Measurements from ENCODE around the gene TBC1D17.

TBC1D17 gene

DNA sequence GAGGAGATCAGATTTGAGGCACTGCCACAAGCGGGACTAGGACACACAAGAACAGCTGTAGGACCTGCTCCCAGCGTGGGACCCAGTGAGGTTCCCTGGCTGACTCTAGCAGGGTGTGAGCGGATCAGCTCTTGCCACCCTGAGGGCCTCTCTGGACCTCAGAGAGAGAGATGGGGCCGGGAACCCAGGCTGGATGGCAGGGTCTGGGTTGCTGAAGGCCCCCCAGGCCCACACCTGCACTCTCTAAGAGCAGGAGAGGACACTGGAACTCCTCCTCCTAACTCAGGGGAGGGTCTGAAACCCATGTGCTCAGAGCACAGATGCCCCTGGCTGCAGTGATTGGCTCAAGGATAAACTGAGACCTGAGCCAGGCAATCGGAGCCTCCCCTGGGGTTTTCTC is 32.7 kb downstream of the TBC1D17 start:
- Histone ChIP-seq H3K9me3 (ENCODE audit: low read length) (no peaks in the 10 kb centered on the region), H3K27me3 (ENCODE audit: insufficient read depth, low read length) (no peaks in the 10 kb centered on the region), H3K4me1 (ENCODE audit: insufficient read depth, low read length, severe bottlenecking) (peaks cover 84% of the 10 kb centered on the region), H4K20me1 (ENCODE audit: insufficient read depth, low read length) (no peaks in the 10 kb centered on the region), H3K36me3 (ENCODE audit: insufficient read depth, low read length) (peaks cover 89% of the 10 kb centered on the region), H2AFZ (ENCODE audit: low read length) (no peak overlapping the region), H3K79me2 (ENCODE audit: insufficient read depth, low read length) (no peaks in the 10 kb centered on the region), H3K4me2 (ENCODE audit: low read length) (peak overlapping the region; percentile 49; the same call in 1 of the 2 replicates), H3K9me2 (ENCODE audit: low read depth, low read length) (no peaks in the 10 kb centered on the region), H3K9ac (ENCODE audit: low read length) (peak overlapping the region; percentile 54), H3K27ac (ENCODE audit: low read depth, low read length, poor library complexity, severe bottlenecking) (peak overlapping the region; percentile 95), H3F3A (ENCODE audit: insufficient read depth, low read length) (no peaks in the 10 kb centered on the region), H3K4me3 (ENCODE audit: low read depth, low read length, poor library complexity, severe bottlenecking) (peak overlapping the region; percentile 30)
- TF ChIP-seq EZH2 (IDR thresholded peaks at IDR 0.05; ENCODE audit: borderline replicate concordance, low read length) = no peak
- TF ChIP-seq, protein P1, sequence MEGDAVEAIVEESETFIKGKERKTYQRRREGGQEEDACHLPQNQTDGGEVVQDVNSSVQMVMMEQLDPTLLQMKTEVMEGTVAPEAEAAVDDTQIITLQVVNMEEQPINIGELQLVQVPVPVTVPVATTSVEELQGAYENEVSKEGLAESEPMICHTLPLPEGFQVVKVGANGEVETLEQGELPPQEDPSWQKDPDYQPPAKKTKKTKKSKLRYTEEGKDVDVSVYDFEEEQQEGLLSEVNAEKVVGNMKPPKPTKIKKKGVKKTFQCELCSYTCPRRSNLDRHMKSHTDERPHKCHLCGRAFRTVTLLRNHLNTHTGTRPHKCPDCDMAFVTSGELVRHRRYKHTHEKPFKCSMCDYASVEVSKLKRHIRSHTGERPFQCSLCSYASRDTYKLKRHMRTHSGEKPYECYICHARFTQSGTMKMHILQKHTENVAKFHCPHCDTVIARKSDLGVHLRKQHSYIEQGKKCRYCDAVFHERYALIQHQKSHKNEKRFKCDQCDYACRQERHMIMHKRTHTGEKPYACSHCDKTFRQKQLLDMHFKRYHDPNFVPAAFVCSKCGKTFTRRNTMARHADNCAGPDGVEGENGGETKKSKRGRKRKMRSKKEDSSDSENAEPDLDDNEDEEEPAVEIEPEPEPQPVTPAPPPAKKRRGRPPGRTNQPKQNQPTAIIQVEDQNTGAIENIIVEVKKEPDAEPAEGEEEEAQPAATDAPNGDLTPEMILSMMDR (IDR thresholded peaks at IDR 0.05; ENCODE audit: low read length) = no peak

DNA sequence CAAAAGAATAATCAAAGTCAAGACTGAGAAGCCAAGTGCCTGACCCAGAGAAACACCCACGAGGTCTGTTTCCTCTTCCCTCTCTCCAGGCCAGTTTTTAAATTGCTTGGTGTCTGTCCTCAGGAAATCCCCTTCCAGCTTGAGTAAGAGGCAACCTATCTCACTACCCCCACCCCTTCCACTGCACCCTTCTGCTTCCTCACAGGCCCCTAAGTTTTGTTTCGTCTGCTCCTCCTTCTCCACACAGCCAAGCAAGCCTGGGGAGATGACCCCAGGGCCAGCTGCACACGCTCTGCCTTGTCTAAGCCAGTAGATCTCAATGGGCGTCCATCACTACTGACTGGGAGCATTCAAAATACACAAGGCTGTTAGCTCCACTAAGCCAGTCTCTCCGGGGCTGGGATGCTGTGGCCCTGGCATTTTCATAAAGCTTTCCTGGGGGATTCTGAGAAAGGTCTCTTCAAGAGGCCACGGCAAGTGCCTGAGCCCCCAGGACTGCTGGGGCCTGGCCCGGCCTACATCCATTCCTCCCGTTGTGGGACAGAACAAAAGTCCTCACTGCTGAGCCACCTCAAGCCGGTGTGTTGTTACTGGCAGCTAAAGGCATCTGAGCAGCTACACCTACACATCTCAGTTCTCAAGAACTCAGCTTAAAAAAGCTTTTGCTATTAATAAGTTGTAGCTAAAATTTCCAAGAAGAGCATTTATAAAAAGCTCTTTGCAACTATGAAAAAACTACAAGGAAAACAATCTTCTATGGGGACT is 34.1 kb downstream of the TBC1D17 start:
- H3K27ac ChIP-seq (ENCODE audit: low read depth, low read length, poor library complexity, severe bottlenecking) = peak overlapping the region; percentile 95
- peak overlapping the region; percentile 20; the same call in 1 of the 2 replicates for H3K9ac ChIP-seq (ENCODE audit: low read length)
- H3K9me3 ChIP-seq (ENCODE audit: low read length) = no peaks in the 10 kb centered on the region
- peaks cover 91% of the 10 kb centered on the region for H3K36me3 ChIP-seq (ENCODE audit: insufficient read depth, low read length)
- peak overlapping the region; percentile 27; the same call in 1 of the 2 replicates for H3K4me2 ChIP-seq (ENCODE audit: low read length)
- H3K27me3 ChIP-seq (ENCODE audit: insufficient read depth, low read length) = no peaks in the 10 kb centered on the region
- H3K4me3 ChIP-seq (ENCODE audit: low read depth, low read length, poor library complexity, severe bottlenecking) = no peak overlapping the region
- H4K20me1 ChIP-seq (ENCODE audit: insufficient read depth, low read length) = no peaks in the 10 kb centered on the region
- H3F3A ChIP-seq (ENCODE audit: insufficient read depth, low read length) = no peaks in the 10 kb centered on the region
- TF ChIP-seq EZH2 (IDR thresholded peaks at IDR 0.05; ENCODE audit: borderline replicate concordance, low read length) = no peak
- peaks cover 75% of the 10 kb centered on the region for H3K4me1 ChIP-seq (ENCODE audit: insufficient read depth, low read length, severe bottlenecking)
- no peaks in the 10 kb centered on the region for H3K9me2 ChIP-seq (ENCODE audit: low read depth, low read length)
- H3K79me2 ChIP-seq (ENCODE audit: insufficient read depth, low read length) = no peaks in the 10 kb centered on the region
- no peak overlapping the region for H2AFZ ChIP-seq (ENCODE audit: low read length)

DNA sequence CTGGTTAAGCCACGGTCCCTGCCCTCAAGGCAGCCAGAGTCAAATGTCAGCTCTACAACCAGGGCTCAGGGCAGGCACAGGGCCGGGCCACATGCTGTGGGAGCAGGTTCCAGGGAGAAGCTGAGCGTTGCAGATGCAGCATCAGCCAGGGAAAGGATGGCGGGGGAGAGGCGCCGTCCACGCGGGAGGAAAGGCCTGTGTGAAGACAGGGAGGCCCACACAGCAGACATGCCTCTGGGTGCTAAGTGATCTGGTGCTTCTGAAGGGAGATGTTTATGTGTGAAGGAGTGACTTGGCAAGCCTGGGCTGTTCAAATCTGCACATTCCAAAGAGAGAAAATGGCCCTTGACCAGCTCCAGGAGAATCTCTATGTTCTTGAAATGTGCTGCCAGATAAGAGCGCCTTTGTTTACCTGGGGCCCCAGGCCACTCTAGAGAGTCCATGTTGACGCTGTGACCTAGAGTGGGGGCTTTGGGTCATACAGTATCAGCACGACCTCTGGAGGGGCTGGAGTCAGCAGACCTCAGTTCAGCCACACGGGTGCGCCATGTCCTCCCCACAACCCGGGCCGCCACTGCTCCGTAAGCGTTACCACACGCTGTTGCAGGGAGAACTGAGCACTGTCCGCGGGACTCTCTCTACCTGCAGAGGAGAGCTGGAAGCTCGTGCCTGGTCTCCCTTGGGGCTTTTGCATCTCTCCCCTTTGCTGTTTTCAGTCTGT is 35.6 kb downstream of the TBC1D17 start:
- Histone ChIP-seq H3K79me2 (ENCODE audit: insufficient read depth, low read length) (0 out of 2 replicates have a peak, but pooled peaks cover 2% of the 10 kb centered on the region), H3K9me3 (ENCODE audit: low read length) (no peaks in the 10 kb centered on the region), H3K27ac (ENCODE audit: low read depth, low read length, poor library complexity, severe bottlenecking) (peak overlapping the region; percentile 55), H3K9ac (ENCODE audit: low read length) (no peak overlapping the region), H2AFZ (ENCODE audit: low read length) (no peak overlapping the region), H3K4me2 (ENCODE audit: low read length) (no peak overlapping the region; the same call in 1 of the 2 replicates), H3K27me3 (ENCODE audit: insufficient read depth, low read length) (no peaks in the 10 kb centered on the region), H4K20me1 (ENCODE audit: insufficient read depth, low read length) (no peaks in the 10 kb centered on the region), H3K36me3 (ENCODE audit: insufficient read depth, low read length) (peaks cover 91% of the 10 kb centered on the region), H3K4me3 (ENCODE audit: low read depth, low read length, poor library complexity, severe bottlenecking) (no peak overlapping the region), H3F3A (ENCODE audit: insufficient read depth, low read length) (no peaks in the 10 kb centered on the region), H3K4me1 (ENCODE audit: insufficient read depth, low read length, severe bottlenecking) (peaks cover 74% of the 10 kb centered on the region), H3K9me2 (ENCODE audit: low read depth, low read length) (no peaks in the 10 kb centered on the region)
- no peak for TF ChIP-seq EZH2 (IDR thresholded peaks at IDR 0.05; ENCODE audit: borderline replicate concordance, low read length)
- TF ChIP-seq, protein P1 (IDR thresholded peaks at IDR 0.05; ENCODE audit: low read length) = peak; percentile 77
